GM19455 (cell line): Measurements from ENCODE around the gene VHLL.

Experiments
- ATAC-seq: cut with Tn5 transposase; IDR thresholded peaks from one replicate; pipeline ENCODE4 v1.9.1; 2021; ENCODE audit not compliant: unreplicated experiment

Gene VHLL

GRCh38 chr1:156257711-156258110 lies 41.4 kb downstream of the VHLL start:
- ATAC-seq = no peak

GRCh38 chr1:156253634-156254033 lies 45.5 kb downstream of the VHLL start:
- no peak for ATAC-seq

- ATAC-seq = no peak
Observed at GRCh38 chr1:156251527-156251926, 47.6 kb downstream of the VHLL start.

GRCh38 chr1:156249593-156249992 lies 49.5 kb downstream of the VHLL start:
- ATAC-seq = no peak
